Ishikawa (cell line): ENCODE data around the gene PCED1A.

Experiments used
- CEBPB ChIP-seq: IDR thresholded peaks from 2 replicates; pipeline ENCODE4 v1.6.1; 2012
- CREB1 ChIP-seq: IDR thresholded peaks from 2 replicates; pipeline ENCODE4 v1.6.1; 2012; ENCODE audit warnings: low read depth
- EGR1 ChIP-seq: IDR thresholded peaks from 2 replicates; pipeline ENCODE4 v1.6.1; 2012
- EP300 ChIP-seq: IDR thresholded peaks from 2 replicates; pipeline ENCODE4 v1.6.1; 2012; ENCODE audit warnings: borderline replicate concordance
- FOXM1 ChIP-seq: IDR thresholded peaks from 2 replicates; pipeline ENCODE4 v1.6.1; 2012; ENCODE audit warnings: low read depth, borderline replicate concordance
- NFIC ChIP-seq: IDR thresholded peaks from 2 replicates; pipeline ENCODE4 v1.6.1; 2012
- RAD21 ChIP-seq: IDR thresholded peaks from 2 replicates; pipeline ENCODE4 v1.6.1; 2012; ENCODE audit warnings: low read depth
- TAF1 ChIP-seq: IDR thresholded peaks from 2 replicates; pipeline ENCODE4 v1.6.1; 2012; ENCODE audit warnings: low read depth, mild to moderate bottlenecking
- TCF12 ChIP-seq: IDR thresholded peaks from 2 replicates; pipeline ENCODE4 v1.6.1; 2012; ENCODE audit warnings: low read depth
- TEAD4 ChIP-seq: IDR thresholded peaks from 2 replicates; pipeline ENCODE4 v1.6.1; 2012
- YY1 ChIP-seq: IDR thresholded peaks from 2 replicates; pipeline ENCODE4 v1.6.1; 2012; ENCODE audit warnings: low read depth
- ZBTB7A ChIP-seq: IDR thresholded peaks from 2 replicates; pipeline ENCODE4 v1.6.1; 2012; ENCODE audit warnings: low read depth
- TF ChIP-seq, protein P1 (sequence below): IDR thresholded peaks from 2 replicates; pipeline ENCODE4 v1.6.1; 2012; ENCODE audit warnings: low read depth, mild to moderate bottlenecking
- TF ChIP-seq, protein P2 (sequence below): IDR thresholded peaks from 2 replicates; pipeline ENCODE4 v1.6.1; 2012

DNA sequence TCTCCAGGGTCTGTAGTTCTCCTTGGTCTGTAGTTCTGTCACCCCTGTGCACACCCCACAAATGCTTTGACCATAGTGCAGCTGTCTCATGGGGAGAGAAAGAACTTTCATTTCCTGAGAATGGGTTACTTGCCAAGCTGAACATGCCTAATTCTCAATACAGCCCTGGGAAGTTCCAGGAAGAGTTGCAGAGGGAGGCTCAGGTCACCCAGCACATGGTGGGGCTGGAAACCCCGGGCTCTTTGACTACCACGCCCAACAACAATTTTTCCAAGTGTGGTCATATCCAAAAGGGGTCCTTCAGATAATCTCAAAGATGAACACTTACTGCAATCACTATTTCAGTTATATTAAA lies 30.6 kb upstream of the PCED1A start:
- TF ChIP-seq TAF1 (no peak), CEBPB (no peak), CREB1 (no peak), EGR1 (no peak), YY1 (no peak), EP300 (no peak), TEAD4 (no peak), ZBTB7A (no peak), RAD21 (no peak), NFIC (no peak), TCF12 (no peak), FOXM1 (no peak)
- TF ChIP-seq, protein P1, sequence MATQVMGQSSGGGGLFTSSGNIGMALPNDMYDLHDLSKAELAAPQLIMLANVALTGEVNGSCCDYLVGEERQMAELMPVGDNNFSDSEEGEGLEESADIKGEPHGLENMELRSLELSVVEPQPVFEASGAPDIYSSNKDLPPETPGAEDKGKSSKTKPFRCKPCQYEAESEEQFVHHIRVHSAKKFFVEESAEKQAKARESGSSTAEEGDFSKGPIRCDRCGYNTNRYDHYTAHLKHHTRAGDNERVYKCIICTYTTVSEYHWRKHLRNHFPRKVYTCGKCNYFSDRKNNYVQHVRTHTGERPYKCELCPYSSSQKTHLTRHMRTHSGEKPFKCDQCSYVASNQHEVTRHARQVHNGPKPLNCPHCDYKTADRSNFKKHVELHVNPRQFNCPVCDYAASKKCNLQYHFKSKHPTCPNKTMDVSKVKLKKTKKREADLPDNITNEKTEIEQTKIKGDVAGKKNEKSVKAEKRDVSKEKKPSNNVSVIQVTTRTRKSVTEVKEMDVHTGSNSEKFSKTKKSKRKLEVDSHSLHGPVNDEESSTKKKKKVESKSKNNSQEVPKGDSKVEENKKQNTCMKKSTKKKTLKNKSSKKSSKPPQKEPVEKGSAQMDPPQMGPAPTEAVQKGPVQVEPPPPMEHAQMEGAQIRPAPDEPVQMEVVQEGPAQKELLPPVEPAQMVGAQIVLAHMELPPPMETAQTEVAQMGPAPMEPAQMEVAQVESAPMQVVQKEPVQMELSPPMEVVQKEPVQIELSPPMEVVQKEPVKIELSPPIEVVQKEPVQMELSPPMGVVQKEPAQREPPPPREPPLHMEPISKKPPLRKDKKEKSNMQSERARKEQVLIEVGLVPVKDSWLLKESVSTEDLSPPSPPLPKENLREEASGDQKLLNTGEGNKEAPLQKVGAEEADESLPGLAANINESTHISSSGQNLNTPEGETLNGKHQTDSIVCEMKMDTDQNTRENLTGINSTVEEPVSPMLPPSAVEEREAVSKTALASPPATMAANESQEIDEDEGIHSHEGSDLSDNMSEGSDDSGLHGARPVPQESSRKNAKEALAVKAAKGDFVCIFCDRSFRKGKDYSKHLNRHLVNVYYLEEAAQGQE = no peak
- TF ChIP-seq, protein P2, sequence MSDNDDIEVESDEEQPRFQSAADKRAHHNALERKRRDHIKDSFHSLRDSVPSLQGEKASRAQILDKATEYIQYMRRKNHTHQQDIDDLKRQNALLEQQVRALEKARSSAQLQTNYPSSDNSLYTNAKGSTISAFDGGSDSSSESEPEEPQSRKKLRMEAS = no peak
